ENCODE measurements around the gene ARMC3. TPM values are rescaled to one million over a fixed set of nuclear protein-coding genes. Genes with fewer than 3 reads are reported as not detected.

The ARMC3 gene
- total and polyA plus RNA-seq, 9 of the 15 experiments (the other 6 are each of a cell fraction or from before 2014, with no cell fraction given) = 0.33 to 1.1 (median 0.62) TPM

DNA sequence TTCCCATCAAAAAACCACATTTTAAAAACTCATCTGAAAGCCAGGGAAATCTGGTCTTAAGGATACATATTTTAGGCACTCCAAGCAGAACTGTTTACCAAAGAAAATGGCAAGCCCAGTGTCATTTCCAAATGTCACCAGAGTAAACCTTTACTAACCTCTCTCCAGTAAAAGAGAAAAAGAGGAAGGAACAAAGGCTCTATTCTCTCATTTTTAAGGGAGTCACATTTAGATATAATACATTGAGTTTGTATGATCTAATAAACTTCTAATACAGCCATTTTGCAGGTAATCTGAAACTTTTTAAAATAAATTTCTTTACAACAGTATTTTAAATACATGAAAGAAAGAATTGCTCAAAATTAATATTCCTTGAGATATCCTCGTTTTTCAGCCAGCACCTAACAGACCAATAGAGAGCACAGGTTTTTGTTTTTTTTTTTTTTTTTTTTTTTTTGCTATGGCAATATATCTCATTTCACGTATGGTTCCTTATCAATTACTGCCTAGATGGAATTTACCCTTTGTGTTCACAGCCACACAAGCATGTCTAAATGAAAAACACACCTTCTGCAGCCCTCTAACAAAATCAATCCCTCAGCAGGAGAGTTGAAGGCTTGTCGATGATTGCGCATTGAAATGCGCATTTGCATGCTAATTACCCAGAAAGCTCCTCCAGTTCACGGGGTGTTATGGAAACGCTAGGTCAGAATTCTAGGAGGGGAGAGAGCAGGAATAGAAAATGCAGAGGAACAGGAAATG is 127.8 kb downstream of the ARMC3 start (continued):
- TF ChIP-seq HEY1 (CRISPR knock-in tag; IDR thresholded peaks at IDR 0.05; ENCODE audit: borderline replicate concordance) (no peak), ETV6 (IDR thresholded peaks at IDR 0.05; ENCODE audit: borderline replicate concordance in 1 of 2, low read depth in 2 of 2, low read length in 1 of 2) (peak in 1 of 2 experiments; percentile 46; a peak in 1 of 4 replicates), ETV6 (CRISPR knock-in tag; IDR thresholded peaks at IDR 0.05; ENCODE audit: borderline replicate concordance) (no peak), SMARCC2 (IDR thresholded peaks at IDR 0.05; ENCODE audit: low read depth) (peak; percentile 29; the same call in 1 of the 2 replicates), SNIP1 (IDR thresholded peaks at IDR 0.05; ENCODE audit: low read depth) (no peak), ZNF175 (CRISPR knock-in tag; IDR thresholded peaks at IDR 0.05; ENCODE audit: low read depth) (no peak), ESRRA (IDR thresholded peaks at IDR 0.05; ENCODE audit: borderline replicate concordance, low read depth) (no peak), ZNF589 (CRISPR knock-in tag; IDR thresholded peaks at IDR 0.05; ENCODE audit: low read depth) (0 out of 2 replicates have a peak, but pooled peaks have one; percentile 54), ZNF764 (CRISPR knock-in tag; IDR thresholded peaks at IDR 0.05; ENCODE audit: low read depth) (no peak), LCOR (CRISPR knock-in tag; IDR thresholded peaks at IDR 0.05) (no peak), STAT5B (CRISPR knock-in tag; IDR thresholded peaks at IDR 0.05) (no peak), STAT5A (IDR thresholded peaks at IDR 0.05; ENCODE audit: borderline replicate concordance, low read length) (0 out of 2 replicates have a peak, but pooled peaks have one; percentile 16), SMAD4 (CRISPR knock-in tag; conservative IDR thresholded peaks at IDR 0.05) (no peak)
- TF ChIP-seq, protein P1, sequence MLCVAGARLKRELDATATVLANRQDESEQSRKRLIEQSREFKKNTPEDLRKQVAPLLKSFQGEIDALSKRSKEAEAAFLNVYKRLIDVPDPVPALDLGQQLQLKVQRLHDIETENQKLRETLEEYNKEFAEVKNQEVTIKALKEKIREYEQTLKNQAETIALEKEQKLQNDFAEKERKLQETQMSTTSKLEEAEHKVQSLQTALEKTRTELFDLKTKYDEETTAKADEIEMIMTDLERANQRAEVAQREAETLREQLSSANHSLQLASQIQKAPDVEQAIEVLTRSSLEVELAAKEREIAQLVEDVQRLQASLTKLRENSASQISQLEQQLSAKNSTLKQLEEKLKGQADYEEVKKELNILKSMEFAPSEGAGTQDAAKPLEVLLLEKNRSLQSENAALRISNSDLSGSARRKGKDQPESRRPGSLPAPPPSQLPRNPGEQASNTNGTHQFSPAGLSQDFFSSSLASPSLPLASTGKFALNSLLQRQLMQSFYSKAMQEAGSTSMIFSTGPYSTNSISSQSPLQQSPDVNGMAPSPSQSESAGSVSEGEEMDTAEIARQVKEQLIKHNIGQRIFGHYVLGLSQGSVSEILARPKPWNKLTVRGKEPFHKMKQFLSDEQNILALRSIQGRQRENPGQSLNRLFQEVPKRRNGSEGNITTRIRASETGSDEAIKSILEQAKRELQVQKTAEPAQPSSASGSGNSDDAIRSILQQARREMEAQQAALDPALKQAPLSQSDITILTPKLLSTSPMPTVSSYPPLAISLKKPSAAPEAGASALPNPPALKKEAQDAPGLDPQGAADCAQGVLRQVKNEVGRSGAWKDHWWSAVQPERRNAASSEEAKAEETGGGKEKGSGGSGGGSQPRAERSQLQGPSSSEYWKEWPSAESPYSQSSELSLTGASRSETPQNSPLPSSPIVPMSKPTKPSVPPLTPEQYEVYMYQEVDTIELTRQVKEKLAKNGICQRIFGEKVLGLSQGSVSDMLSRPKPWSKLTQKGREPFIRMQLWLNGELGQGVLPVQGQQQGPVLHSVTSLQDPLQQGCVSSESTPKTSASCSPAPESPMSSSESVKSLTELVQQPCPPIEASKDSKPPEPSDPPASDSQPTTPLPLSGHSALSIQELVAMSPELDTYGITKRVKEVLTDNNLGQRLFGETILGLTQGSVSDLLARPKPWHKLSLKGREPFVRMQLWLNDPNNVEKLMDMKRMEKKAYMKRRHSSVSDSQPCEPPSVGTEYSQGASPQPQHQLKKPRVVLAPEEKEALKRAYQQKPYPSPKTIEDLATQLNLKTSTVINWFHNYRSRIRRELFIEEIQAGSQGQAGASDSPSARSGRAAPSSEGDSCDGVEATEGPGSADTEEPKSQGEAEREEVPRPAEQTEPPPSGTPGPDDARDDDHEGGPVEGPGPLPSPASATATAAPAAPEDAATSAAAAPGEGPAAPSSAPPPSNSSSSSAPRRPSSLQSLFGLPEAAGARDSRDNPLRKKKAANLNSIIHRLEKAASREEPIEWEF (CRISPR knock-in tag; IDR thresholded peaks at IDR 0.05) = no peak; the same call in 1 of the 2 replicates
- TF ChIP-seq, protein P2, sequence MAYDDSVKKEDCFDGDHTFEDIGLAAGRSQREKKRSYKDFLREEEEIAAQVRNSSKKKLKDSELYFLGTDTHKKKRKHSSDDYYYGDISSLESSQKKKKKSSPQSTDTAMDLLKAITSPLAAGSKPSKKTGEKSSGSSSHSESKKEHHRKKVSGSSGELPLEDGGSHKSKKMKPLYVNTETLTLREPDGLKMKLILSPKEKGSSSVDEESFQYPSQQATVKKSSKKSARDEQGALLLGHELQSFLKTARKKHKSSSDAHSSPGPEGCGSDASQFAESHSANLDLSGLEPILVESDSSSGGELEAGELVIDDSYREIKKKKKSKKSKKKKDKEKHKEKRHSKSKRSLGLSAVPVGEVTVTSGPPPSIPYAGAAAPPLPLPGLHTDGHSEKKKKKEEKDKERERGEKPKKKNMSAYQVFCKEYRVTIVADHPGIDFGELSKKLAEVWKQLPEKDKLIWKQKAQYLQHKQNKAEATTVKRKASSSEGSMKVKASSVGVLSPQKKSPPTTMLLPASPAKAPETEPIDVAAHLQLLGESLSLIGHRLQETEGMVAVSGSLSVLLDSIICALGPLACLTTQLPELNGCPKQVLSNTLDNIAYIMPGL (CRISPR knock-in tag; IDR thresholded peaks at IDR 0.05) = no peak

All from K562 (cell line).